GM18505 (cell line): ENCODE data around the gene SMIM20.

ENCODE experiments used
- ATAC-seq: cut with Tn5 transposase; IDR thresholded peaks from one replicate; pipeline ENCODE4 v1.9.1; 2021; ENCODE audit not compliant: unreplicated experiment
- POLR2A ChIP-seq: IDR thresholded peaks from 4 replicates; pipeline ENCODE4 v1.6.1; 2011; ENCODE audit warnings: borderline replicate concordance; ENCODE audit not compliant: insufficient read depth, insufficient read length; ENCODE audit errors: extremely low read depth

SMIM20 gene

DNA sequence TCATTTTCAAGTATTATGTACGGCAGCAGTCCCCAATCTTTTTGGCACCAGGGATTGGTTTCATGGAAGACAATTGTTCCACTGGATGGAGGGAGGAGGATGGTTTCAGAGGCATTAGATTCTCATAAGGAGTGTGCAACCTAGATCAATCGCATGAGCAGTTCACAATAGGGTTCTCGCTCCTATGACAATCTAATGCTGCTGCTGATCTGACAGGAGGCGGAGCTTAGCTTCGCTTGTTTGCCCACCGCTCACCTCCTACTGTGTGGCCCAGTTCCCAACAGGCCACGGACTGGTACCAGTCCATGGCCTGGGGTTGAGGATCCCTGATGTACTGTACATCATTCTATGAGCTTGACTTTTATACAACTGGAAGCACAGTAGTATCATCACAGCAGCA, 48.4 kb downstream of the SMIM20 start:
- TF ChIP-seq POLR2A, result no peak
- no peak for ATAC-seq

DNA sequence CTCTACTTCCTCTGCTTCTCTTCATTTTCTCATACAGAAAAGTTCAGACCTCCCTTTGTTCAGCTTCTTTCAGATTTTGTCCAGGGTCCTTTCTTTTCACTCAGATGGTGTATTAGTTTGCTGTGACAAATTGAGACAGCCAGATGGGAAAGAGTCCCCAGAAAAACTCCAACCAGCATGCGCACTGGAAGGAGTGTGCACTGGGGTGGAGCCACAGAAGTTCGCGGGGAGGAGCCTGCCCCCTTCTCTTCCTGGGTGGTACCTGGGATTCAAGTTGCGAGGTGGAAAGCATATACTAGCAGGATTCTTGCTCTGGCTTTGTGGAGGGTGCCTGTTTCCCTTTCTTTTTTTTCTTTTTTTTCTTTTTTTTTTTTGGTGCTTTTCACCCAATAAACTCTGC, 51.6 kb downstream of the SMIM20 start:
- no peak for ATAC-seq
- no peak for TF ChIP-seq POLR2A

DNA sequence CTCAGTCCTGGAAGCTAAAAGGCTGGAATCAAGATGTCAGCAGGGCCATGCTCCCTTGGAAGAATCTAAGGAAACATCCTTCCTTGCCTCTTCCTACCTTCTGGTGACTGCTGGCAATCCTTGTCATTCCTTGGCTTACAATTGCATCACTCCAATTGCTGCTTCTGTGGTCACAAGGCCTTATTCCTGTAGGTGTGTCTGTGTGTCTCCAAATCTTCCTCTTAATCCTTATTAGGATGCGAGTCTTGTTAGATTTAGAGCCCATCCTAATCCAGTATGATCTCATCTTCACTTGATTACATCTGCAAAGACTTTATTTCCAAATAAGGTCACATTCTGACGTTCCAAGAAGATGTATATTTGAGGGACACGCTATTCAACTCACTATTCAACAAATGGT, 52.2 kb downstream of the SMIM20 start:
- no peak for ATAC-seq

DNA sequence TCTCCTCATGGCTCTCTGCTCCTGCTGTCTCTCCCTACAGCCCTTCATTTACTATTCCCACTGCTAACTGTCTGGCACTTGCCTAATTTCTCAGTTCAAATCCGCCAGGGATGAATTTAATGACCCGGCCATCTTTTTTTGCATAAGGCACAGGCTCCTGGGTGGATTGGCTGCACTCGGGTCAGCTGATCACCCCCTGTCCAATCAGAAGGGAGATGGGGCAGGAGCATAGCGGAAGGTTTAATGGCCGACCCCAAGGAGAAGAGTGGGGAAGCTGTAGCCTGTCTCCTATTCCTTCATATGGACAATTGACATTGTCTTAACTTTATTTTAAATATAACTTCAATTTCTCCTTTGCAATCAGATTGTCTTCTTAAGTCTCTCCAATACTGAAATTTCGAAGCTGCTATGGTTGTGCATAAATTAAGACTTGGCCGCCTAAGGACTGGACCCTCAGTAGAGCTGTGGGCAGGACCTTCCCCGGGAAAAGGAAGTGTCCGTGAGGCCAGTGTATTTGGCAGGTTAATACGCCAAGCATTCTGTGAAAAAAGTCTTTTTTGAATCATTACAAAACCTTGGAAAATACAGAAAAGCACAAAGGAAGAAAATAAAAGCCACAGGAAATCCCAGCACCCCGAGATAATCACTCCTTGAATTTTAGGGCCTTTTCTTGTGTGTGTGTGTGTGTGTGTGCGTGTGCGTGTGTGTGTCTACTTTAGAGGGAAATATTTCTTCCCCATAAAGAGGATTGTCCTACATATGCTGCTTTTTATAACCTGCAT, 55.5 kb downstream of the SMIM20 start:
- TF ChIP-seq POLR2A, result no peak

More for the DNA sequence above, 52.2 kb downstream of the SMIM20 start:
- TF ChIP-seq POLR2A, result no peak

DNA sequence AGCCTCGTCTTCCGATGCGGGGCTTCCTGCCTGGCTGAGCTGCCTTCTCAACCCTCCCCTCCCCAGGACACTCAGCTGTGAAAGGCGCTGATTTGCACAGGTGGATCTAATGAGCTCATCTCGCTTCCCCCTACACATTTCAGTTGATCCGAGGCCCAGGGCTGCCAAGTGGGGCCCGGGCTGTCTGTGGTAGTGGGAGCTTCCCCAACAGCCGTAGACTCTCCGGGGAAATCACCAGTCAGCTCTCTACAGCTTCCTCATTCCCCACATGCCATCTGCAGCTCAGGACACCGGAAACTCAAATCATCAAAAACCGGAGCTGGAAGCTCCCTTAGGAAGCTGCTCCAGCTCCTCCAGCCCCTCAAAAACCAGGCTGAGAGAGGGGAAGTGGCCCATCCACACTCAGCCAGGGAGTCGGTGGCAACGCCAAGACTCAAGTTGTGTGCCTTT, 56.2 kb downstream of the SMIM20 start:
- no peak for TF ChIP-seq POLR2A

More for the DNA sequence above, 55.5 kb downstream of the SMIM20 start:
- no peak for ATAC-seq

DNA sequence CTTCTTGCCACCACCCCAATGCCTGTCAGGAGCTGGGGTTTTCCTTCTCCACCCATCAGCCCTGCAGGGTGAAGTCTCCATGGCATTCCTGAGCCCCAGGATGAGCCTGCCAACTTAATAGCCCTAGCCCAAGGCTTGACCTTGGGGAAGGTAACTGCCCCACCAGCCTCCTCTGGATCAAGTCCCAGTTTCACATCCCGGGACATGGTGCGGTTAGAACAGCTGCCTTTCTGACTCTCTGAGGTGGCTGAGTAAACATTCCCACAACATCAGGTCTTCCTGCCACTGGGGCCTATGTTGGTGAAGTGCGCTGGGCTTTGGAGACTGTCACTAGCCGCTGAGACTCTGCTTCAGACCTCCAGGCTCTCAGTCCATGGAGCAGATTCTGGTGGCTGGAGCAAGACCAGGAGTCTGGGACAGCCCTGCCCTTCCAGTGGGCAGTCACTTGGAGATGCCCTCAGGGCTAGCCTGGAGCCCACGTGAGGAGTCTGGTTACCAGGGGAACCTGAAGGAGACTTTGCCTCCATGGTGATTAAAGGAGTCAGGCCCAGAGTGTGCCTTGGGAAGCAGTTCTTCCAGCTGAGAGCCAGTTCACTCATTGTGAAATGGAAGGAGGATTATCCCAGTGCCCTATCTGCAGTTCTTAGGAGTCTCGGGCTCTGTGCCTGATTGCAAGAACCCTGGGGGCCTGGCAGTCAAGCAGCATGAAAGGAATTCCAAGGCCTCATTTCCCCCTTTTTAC, 56.8 kb downstream of the SMIM20 start:
- TF ChIP-seq POLR2A, result no peak
- no peak for ATAC-seq

More for the DNA sequence above, 56.2 kb downstream of the SMIM20 start:
- ATAC-seq, result peak; percentile 72

DNA sequence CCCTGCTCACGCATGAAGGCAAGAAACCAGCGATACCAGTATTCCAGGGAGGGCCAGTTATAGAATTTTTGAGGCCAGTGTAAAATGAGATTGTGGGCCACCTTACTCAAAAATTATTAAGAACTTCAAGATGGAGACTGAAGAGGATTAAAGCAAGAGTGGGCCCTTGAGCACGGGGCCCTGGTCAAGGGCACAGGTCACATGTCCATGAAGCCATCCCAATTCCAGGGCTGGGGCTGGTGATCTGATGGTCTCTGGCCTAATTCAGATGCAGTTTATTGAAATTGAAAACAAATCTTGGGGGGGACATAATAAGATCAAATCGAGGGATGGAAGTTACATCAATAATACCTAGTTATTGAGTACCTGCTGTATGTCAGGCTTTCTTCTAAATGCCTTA, 58.3 kb downstream of the SMIM20 start:
- no peak for TF ChIP-seq POLR2A
- no peak for ATAC-seq

DNA sequence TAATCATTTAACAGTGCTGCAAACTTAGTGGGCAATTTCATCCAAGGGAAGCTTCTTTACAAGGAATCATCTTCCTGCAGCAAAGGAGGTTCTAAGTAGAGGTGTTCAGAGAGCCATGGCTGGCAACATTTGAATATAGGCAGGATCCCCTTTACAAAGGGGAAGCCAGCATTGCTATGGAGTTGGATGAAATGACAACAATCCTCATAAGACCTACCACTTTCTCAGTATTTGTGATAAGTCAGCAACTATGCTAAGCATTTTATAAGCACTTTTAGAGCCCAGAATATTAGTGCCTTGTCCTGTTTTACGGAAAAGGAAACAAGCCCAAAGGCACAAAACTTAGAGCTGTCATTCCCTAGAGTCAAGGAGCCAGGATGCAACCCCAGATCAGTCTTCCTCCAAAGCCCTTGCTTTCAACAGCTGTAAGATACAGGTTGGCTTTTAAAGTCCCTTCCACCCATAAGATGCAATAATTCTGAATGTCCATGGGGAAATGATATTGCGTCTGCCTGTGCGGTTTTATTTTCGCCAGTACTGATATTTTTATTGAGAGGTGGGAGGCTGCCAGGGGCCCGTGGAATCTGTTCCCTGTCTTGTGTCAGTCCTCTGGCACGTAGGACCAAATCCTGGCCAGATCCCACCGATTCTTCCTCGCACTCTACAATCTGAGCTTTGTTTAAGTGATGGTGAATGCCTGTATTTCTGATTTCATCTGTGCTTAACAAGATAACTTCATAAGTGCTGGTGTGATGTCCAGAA, 59.1 kb downstream of the SMIM20 start:
- no peak for TF ChIP-seq POLR2A
- no peak for ATAC-seq

DNA sequence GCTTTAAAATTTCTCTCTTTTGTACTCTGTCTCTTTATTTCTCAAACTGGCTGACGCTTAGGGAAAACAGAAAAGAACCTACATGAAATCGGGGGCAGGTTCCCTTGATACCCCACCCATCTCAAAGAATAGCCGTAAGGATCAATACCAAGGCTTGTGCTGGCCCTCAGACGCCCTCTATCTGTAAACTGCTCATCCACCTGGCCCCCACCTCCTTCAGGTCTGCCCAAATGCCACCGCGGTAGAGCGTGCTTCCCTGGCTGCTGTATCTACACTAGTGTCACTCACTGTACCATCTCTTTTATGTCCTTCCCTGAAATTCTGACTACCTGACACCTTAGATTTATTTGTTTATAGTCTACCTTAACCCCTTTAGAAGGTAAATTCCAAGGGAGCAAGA, 62.8 kb downstream of the SMIM20 start:
- no peak for TF ChIP-seq POLR2A
- no peak for ATAC-seq

DNA sequence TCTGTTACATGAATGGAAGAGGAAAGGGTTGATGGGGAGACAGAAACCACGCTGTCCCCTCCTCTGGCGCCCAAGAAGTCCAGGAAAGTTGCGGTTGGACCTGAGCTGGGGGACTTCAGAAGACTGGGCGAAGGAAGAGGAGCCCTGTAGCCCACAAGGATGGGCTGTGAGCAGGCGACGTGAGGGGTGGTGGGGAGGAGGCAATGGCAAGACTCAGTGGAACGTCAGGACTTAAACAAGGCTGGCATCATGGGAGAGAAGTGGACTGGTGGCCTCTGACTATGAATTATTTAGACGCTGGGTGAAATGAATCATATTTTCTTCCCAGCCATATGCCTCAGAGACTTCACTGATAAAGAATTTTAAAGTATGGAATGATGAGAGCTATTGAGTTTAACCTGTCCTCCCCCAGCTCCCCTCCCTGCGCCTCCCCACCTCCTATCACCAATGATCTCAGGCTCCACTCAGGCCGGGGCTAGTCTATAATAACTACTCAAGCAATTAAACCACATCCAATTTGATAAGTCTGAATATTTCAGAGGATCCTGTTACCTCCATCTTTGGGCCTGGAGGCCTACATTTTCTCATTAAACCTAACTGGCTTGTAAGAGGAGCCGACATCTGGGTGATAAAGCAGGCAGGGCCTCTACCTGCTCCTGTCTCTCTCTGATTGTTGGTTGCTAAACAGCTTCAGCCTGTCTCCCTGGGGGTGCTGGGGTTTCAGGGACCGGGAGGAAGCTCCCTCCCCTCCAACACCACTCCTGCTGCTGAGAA, 63.6 kb downstream of the SMIM20 start:
- ATAC-seq, result no peak

DNA sequence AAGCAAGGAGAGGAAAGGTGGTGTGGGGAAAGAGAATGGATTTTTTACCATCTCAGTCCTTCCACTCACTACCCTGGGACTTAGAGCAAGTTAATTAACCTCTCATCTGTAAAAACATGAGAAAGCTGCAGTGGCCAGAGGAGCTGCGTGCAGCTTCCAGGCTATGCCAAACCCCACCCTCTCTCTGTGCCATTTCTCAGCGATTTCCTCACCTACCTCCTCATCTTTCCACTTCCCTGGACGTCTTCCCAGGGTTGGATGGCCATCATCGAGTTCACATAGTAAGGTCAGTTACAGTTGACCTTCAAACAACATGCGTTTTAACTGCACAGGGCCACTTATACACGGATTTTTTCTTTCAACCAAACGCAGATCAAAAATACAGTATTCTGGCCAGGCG, 64.3 kb downstream of the SMIM20 start:
- no peak for ATAC-seq
- TF ChIP-seq POLR2A, result no peak

More for the DNA sequence above, 63.6 kb downstream of the SMIM20 start:
- no peak for TF ChIP-seq POLR2A
